GM12801 (cell line): ENCODE results near the gene STIP1.

Experiments
- CTCF ChIP-seq: IDR thresholded peaks from one replicate; pipeline ENCODE4 v1.5.1; 2011; ENCODE audit warnings: control low read depth; ENCODE audit not compliant: insufficient read length; ENCODE audit errors: extremely low read depth

Gene STIP1

DNA sequence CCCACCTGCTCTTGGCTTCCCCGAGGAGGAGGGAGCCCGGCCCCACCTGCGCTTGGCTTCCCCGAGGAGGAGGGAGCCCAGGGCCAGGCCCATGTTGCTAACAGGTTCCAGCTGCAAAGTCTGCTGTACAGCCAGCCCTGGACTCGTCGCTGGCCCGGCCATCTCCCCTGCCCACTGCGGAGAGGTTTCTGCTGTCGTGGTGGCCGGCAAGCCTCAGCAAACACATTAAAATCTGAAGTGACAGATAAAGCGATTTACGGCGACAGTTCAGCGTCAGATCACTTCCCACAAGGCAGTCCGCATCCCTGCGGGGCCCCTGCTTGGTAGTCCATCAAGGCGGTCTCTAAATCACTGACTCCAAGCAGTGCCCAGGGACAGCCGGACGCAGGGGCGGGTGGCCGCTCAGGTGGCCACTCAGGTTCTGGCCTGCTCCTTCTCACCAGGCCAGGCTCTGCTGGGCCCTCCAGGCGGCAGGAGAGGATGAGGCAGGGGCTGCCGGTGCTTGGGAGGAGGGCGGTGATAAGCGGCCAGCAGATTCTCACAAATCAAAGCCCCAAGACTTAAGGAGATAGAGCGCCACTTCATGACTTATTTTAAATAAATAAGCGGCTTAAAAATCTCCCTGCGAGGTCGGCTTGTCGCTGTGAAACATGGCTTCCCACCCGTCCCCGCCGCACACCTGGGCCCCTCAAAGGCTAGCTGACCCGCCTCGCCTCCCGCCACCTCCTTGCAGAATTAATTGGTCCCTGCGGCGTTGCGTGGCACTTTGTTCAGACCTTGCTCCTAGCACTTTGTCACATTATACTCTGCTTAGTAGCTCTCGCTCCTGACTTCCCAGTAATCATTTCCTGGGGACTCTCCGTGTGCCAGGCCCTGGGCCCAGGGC, 41.1 kb upstream of the STIP1 start:
- TF ChIP-seq CTCF = no peak

- TF ChIP-seq CTCF = no peak
Observed at GRCh38 chr11:64146036-64146955, 39.7 kb upstream of the STIP1 start.

DNA sequence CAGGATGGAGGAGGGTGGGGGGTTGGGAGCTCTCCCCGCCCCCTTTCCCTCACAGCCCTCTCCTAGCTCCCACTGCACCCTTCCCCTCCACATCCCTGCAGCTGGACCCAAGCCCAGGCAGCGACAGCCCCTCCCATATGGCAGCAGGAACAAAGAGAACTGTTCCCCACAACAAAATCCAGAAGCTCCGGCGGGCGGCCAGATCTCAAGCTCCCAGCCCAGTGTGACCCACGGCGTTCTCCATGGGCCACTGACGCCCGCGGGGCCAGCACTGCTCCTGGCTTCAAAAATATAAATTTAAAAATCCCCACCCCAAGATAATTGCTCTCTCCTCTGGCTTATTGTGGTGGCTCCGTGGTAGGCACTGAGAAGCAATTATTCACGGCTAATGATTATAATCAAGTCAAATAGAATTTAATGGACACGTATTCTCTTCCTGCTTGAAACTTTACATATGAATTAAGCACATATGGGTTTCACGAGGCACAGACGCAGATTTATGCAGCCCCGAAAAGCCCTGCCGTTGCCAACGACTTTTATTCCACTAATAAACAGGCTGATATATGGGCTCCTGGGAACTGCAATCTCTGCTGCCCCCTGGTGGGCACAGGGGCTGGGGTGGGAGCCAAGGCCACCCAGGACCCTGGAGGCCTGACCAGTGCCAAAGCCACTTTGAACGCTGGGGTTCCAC, 37.6 kb upstream of the STIP1 start:
- TF ChIP-seq CTCF = no peak

GRCh38 chr11:64148917-64149617, 36.9 kb upstream of the STIP1 start:
- no peak for TF ChIP-seq CTCF

- no peak for TF ChIP-seq CTCF
Observed at GRCh38 chr11:64150051-64150450, 35.9 kb upstream of the STIP1 start.

GRCh38 chr11:64150481-64151239, 35.3 kb upstream of the STIP1 start:
- no peak for TF ChIP-seq CTCF
